ENCODE results near the gene GRIA1.
"Not testable (repeated sequence)": the region's sequence is repeated elsewhere in the genome, so short reads cannot be mapped to it uniquely, and the experiment has no call there.

Gene GRIA1

GRCh38 chr5:153718713-153719112 is 228.2 kb downstream of the GRIA1 start:
- DNase-seq (ENCODE audit: low read depth in 3 of 3) = no peak

DNA sequence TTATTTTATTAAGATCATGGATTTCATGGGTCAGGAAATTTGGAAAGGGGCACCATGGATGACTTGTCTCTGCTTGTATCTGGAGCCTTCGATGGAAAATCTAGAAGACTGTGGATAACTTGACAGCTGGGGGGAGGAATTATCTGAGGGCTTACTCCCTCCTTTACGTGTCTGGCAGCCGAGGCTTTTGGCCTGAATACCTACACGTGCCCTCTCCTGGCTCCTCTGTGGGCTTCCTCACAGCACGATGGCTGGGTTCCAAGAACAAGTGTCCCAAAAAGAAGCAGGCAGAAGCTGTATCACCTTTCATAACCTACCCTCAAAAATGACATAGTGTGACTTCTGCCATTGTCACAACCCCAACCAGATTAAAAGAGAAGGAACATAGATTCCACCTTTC is 228.9 kb downstream of the GRIA1 start:
- no peak for DNase-seq (ENCODE audit: low read depth in 3 of 3)

- not testable (repeated sequence) for DNase-seq (ENCODE audit: low read depth in 3 of 3)
Observed at GRCh38 chr5:153723022-153723610, 232.6 kb downstream of the GRIA1 start.

DNA sequence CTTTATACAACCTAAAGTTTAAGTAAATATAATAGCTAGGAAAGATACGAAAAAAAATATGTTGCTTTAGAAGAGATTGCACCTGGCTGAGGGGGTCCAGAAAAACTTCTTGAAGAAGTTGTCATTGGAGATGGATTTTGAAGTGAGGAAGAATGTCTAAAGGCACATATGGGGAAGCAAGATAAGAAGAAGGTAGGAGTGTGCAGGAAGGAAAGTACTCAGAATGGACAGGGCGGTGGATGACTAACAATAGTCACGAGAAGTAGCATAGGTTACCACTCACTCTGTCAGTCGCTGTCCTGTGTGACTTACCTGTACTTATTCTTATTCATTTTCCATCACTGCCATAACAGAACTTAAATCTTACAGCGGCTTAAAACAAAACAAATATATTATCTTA is 251.6 kb downstream of the GRIA1 start:
- no peak for DNase-seq (ENCODE audit: low read depth in 3 of 3)

DNA sequence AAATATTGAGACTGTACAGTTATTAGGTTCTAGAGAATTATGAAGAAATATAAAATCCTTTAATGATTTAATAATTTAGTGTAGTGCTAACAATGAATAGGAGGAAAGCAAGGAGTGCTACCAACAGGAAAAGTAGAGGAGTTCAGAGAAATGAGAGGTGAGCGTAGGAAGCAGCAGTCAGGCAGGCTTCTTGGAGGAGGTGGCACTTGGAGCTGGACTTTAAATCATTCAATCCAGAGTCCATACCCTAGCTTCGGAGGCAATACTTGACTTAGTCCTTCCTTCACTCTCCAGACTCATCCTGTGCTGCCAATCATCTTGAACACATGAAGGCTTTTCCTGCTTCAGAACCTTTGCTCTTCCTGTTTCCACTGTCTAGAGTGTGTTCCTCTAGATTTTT is 254.3 kb downstream of the GRIA1 start:
- no peak for DNase-seq (ENCODE audit: low read depth in 3 of 3)

DNA sequence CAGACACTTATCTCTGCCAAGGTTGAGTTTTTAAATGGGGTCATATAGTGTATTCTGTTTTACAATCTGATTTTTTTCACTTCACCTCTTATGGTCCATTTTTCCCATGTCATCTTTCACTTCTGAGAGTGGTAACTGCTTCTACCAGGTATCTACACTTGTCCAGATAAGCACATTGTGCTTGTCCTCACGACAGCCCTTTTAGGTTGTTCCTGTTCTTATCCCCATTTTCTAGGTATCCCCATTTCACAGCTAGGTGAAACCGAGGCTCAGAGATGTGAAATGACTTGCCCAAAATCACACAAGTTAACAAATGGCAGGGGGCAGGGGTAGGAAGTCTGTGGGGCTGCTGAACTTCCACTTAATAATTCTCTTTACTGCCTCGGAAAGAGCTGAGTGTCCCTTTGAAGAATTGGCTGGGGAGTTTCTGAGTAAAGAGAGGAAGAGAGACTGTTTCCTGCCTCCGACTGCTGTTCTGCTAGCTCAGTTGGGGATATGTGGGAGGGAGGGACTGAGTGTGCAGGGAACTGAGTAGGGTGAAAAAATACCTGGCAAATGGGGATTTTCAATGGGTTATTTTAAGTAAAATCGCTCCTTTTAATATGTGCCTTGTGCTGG is 255.4 kb downstream of the GRIA1 start:
- DNase-seq (ENCODE audit: low read depth in 3 of 3) = no peak

GRCh38 chr5:153746440-153746839 is 256.0 kb downstream of the GRIA1 start:
- no peak for DNase-seq (ENCODE audit: low read depth in 3 of 3)

DNA sequence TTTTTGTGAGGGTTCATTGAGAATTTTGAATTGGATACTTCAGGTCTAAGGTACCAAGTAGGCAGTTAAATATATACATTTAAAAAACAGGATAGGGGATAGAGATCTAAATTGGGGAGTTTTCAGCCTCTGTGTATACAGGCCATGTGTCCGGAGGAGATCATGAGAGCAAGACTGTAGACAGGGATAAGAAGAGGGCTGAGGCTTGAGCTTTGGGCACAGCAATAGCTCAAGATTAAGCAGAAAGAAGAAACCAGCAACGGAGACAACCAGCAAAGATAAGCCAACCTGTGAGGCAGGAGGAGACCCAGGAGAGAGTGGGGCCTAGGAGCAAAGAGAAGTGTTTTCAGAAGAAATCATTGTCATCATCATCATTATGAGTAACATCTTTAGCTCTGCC is 258.4 kb downstream of the GRIA1 start:
- no peak for DNase-seq (ENCODE audit: low read depth in 3 of 3)

DNA sequence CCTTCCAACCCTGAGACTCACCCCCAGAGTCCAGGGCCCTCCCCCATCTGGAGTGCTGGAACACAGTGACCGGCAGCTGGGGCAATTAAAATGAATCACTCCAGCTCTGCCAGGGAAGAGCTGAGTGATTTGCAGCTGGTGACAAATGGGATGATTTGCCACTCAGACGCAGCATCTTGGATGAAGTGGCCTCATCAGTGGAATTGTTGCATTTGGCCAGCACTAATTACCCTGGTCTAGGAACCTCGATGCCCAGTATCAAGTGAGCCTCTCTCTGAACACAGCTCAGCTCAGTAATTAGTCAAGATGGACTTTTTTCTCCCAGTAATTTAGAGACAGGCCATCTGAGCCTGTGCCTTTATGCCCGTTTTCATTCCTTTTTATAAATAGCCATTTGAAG is 259.5 kb downstream of the GRIA1 start:
- DNase-seq (ENCODE audit: low read depth in 3 of 3) = no peak

DNA sequence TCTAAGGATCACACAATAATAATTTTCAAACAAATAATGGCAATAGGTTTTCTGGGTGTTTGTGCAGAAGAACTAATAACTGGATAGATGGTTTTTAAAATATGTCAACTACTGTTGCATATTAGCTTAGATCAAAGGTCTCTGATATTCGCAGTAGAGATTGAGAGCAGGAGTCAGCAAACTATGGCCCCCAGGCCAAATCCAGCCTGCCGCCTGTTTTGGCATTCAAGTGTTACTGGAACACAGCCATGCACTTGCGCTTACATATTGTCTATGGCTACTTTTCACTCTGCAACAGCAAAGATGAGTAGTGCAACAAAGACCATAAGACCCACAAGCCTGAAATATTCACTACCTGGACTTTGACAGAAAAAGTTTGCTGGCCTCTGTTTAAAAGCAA is 260.8 kb downstream of the GRIA1 start:
- DNase-seq (ENCODE audit: low read depth in 3 of 3) = no peak

DNA sequence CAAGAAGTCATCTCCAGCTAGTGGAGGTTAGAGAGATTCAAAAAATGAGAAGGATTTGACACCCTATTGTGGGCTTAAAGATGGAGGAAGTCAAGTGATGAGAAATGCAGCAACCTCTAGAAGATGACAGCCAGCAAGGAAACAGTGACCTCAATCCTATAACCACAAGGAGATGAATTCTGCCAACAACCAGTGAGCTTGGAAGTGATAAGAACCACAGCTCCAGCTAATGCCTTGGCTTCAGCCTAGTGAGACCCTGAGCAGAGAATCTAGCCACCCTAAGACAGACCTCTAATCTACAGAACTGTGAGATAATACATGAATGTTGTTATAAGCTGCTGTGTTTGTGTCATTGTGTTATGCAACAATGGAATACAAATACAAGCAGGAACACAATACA is 262.4 kb downstream of the GRIA1 start:
- no peak for DNase-seq (ENCODE audit: low read depth in 3 of 3)

DNA sequence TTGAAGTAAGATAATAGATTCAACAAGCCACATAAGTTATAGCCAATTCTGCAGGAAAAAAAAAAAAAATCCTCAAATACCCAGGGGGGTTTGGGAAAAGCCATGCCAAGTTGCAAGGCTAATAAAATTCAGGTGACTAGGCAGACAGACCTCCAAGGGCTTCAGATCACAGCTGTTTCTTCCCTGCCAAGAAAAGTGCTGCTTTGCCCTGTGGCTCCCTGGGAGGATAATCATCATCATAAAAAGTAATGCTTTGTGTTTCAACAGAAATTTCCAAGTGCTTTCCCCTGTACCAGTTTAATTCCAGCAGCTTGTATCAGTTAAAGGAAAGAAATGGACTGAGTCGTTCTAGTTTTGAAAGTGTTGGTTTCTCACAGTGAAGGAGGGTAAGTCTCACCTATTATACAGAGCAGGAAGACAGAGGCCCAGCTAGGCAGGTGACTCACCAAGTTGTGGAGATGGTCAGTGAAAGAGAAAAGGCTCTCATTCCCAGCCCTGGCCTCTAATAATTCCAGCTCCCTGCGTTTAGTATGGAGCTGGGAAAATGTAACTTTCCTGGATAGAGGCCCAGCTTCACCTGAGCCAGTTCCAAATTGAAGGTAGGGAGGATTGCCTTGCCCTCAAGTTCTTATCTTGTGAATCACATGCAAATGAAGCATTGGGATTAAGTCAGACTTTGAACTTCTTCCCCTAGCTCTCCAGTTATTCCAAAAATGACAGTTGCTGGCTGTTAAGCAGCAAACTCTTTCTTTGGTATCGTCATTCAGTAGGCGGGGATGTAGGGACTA is 263.4 kb downstream of the GRIA1 start:
- DNase-seq (ENCODE audit: low read depth in 3 of 3) = no peak

DNA sequence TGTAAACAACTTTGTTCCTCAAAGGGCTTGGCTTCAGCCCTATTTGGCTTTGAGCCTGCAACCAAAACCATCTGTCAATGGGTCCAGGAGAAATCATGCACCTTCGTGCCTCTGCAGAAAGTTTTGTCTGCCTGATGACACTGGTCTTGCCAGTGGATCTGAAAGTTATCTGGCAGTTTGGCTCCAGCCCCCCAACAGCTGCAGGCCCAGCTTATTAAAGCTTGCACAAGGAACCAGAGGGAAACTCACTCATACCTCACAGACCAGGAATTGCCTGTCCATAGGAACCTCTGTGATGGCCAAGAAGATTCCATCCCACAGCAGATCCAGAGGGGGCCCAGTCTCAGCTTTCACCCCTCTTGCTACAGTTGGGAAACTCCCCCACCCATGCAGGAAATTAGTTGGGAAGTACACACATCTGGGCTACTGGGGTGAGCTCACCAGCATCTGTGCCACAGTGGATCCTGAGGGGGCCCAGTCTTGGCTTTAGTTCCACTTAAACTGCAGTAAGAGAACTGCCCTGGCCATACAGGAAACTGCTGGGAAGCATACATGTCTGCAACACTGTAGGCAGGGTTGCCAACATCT is 265.5 kb downstream of the GRIA1 start:
- DNase-seq (ENCODE audit: low read depth in 3 of 3) = no peak

DNA sequence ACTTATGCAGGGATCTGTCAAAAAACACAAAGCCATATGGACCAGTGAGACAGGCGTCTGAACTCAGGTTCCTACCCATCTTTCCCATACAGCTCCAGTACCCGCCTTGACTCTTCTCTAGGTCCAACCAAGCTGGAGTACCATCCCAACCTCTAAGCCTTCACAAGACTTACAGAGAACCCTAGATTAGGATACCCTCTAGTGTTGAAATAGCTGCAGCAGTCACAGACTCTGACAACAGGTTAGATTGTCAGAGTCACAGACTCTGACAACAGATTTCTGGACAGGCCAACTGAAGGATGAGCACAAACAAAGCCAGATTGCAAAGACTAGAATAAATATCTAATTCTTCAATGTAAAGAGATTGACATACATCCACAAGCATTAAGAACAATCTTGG is 266.1 kb downstream of the GRIA1 start:
- DNase-seq (ENCODE audit: low read depth in 3 of 3) = no peak

DNA sequence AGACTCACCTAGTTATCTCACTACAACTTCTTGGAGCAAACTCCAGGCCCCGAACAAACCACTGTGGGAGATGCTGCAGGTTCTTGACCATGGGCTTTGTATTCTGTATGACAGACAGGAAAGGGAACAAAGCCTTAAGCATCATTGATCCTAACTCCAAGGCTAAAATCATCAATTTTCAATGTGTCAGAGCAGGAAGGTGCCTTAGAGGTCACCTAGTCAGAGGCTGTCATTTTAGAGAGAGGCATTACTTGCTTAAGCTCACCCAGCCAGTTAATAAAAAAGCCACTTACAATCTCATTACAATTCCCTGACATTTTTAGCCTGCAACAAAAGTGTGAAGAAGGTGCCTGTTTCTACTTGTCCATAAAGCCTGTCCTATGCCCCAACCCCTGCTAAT is 275.5 kb downstream of the GRIA1 start:
- no peak for DNase-seq (ENCODE audit: low read depth in 3 of 3)

- no peak for DNase-seq (ENCODE audit: low read depth in 3 of 3)
Observed at GRCh38 chr5:153767221-153768188, 277.0 kb downstream of the GRIA1 start.

DNA sequence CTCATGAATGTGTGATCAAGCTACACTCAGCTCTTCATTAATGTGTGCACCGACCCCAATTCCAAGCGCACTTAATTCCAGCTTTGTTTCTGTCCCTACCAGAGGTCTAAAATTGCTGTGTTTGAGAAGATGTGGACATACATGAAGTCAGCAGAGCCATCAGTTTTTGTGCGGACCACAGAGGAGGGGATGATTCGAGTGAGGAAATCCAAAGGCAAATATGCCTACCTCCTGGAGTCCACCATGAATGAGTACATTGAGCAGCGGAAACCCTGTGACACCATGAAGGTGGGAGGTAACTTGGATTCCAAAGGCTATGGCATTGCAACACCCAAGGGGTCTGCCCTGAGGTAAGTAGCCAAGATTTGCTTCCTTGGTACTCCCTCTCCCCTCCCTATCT is 279.6 kb downstream of the GRIA1 start:
- DNase-seq (ENCODE audit: low read depth in 3 of 3) = no peak

- no peak for DNase-seq (ENCODE audit: low read depth in 3 of 3)
Observed at GRCh38 chr5:153774686-153775085, 284.2 kb downstream of the GRIA1 start.

GRCh38 chr5:153775923-153776322 is 285.5 kb downstream of the GRIA1 start:
- DNase-seq (ENCODE audit: low read depth in 3 of 3) = no peak

DNA sequence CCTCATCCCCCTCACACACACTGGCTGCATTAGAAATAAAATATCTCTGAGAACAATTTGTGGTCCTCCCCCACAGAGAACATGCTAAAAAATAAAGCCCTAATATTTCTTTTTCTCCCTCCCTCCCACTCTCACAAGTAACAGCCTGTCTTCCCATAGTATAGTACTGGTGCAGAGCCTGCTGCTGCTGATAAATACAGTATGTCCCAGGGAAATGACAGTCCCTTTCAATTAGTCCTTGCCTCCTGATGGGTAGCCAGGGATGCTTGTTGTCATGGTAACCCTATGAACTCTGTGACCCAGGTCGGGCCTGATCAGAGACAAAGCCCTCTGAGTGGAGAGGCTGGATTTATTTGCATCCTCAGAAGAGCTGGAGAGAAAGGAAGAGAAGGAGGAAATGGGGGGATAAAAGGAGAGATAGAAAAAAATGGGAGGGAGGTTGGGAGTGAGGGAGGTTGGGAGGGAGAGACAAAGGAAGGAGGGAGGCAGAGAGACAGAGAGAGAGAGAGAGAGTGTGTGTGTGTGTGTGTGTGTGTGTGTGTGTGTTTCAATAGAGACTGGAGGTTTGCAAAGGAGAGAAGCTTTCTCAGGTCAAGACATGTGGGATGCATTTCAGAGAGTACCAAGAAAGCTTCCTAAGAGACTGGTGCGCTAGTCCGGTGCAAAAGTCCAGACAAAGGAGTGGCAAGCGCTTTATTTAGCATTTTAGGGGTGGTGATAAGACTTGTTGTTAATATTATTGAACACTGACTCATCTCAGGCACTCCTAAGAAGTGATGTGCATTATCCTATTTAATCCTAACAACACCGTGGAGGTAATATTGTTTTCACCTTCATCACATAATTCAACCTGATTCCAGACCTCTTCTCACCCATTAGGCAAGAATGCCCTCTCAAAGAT is 287.5 kb downstream of the GRIA1 start:
- no peak for DNase-seq (ENCODE audit: low read depth in 3 of 3)

- DNase-seq (ENCODE audit: low read depth in 3 of 3) = no peak
Observed at GRCh38 chr5:153779836-153780235, 289.4 kb downstream of the GRIA1 start.
